GM12878 (cell line): ENCODE measurements around the gene TMEM184C. TPM values are rescaled to one million over a fixed set of nuclear protein-coding genes. Genes with fewer than 3 reads are reported as not detected.
A peak's percentile ranks its signal among the peaks of the same experiment; 100 is the strongest.

Experiments
- BCL3 ChIP-seq: IDR thresholded peaks from 2 replicates; pipeline ENCODE4 v1.6.1; 2011; ENCODE audit warnings: borderline replicate concordance, low read depth, mild to moderate bottlenecking, moderate library complexity, low read length; ENCODE audit not compliant: insufficient read depth, poor library complexity, severe bottlenecking
- CEBPB ChIP-seq, 2 experiments: fragments of 150-350 bp in 1 of 2; IDR thresholded peaks; 2 replicates each; pipeline ENCODE4 v1.6.1; 2012 to 2014; ENCODE audit warnings: low read depth in 2 of 2, low read length in 2 of 2, borderline replicate concordance in 1 of 2, inconsistent platforms in 1 of 2
- CHD2 ChIP-seq: IDR thresholded peaks from 2 replicates; pipeline ENCODE4 v1.6.1; 2011; ENCODE audit warnings: low read depth, low read length, improper control_type of control experiment, borderline replicate concordance
- CREM ChIP-seq: IDR thresholded peaks from 2 replicates; pipeline ENCODE4 v1.6.1; 2014; ENCODE audit warnings: antibody characterized with exemption, low read depth
- IRF4 ChIP-seq: IDR thresholded peaks from 2 replicates; pipeline ENCODE4 v1.6.1; 2011; ENCODE audit warnings: low read depth, low read length
- KAT2A ChIP-seq: conservative IDR thresholded peaks from 2 replicates; pipeline ENCODE4 v1.6.1; 2011; ENCODE audit warnings: low read depth, low read length; ENCODE audit not compliant: control insufficient read depth
- KDM1A ChIP-seq: fragments of 200-600 bp; sonication (generic); IDR thresholded peaks from 2 replicates; pipeline ENCODE4 v1.6.1; 2016; ENCODE audit warnings: borderline replicate concordance
- MTA2 ChIP-seq: fragments of 450-650 bp; IDR thresholded peaks from 2 replicates; pipeline ENCODE4 v1.6.1; 2016; ENCODE audit warnings: low read depth, mild to moderate bottlenecking, moderate library complexity
- MYB ChIP-seq: fragments of 150-350 bp; IDR thresholded peaks from 2 replicates; pipeline ENCODE4 v1.6.1; 2014; ENCODE audit warnings: mild to moderate bottlenecking, low read depth, low read length, borderline replicate concordance
- NBN ChIP-seq: fragments of 450-650 bp; IDR thresholded peaks from 2 replicates; pipeline ENCODE4 v1.6.1; 2016
- NKRF ChIP-seq: fragments of 450-650 bp; conservative IDR thresholded peaks from 2 replicates; pipeline ENCODE4 v1.6.1; 2017; ENCODE audit warnings: mild to moderate bottlenecking, moderate library complexity
- RAD21 ChIP-seq: IDR thresholded peaks from 2 replicates; pipeline ENCODE4 v1.6.1; 2011; ENCODE audit warnings: mild to moderate bottlenecking, low read depth, low read length, moderate library complexity; ENCODE audit not compliant: insufficient read depth
- SIX5 ChIP-seq: IDR thresholded peaks from 2 replicates; pipeline ENCODE4 v1.6.1; 2011; ENCODE audit warnings: mild to moderate bottlenecking, low read depth, low read length, moderate library complexity; ENCODE audit not compliant: severe bottlenecking
- ZBTB11 ChIP-seq: fragments of 450-650 bp; formaldehyde crosslinking; IDR thresholded peaks from 2 replicates; pipeline ENCODE4 v1.5.0; 2022; ENCODE audit warnings: mild to moderate bottlenecking, missing genetic modification characterization
- ZNF217 ChIP-seq: fragments of 450-650 bp; IDR thresholded peaks from 2 replicates; pipeline ENCODE4 v1.6.1; 2017; ENCODE audit warnings: antibody characterized with exemption, mild to moderate bottlenecking
- ZNF274 ChIP-seq: IDR thresholded peaks from one replicate; pipeline ENCODE4 v1.8.0; 2011; ENCODE audit not compliant: insufficient read length, insufficient read depth
- ZNF592 ChIP-seq: fragments of 450-650 bp; IDR thresholded peaks from 2 replicates; pipeline ENCODE4 v1.6.1; 2017; ENCODE audit warnings: mild to moderate bottlenecking, moderate library complexity
- polyA plus RNA-seq, 11 experiments: library from polyadenylated mRNA; depleted of rRNA in 4 of 11; unstranded in 6 of 11; stranded (reverse) in 5 of 11; fragments of >200 nt; fragmentation: Nextera tagmentation in 4 of 11; fragmentation: Illumina TruSeq in 1 of 11; extraction: Ambion mirVana in 4 of 11; extraction: Trizol in 1 of 11; gene quantifications; 1 replicate in 1 of 11; 2 replicates in 10 of 11; pipeline versions ENCODE4 v1.2.1 to v1.2.3, GENCODE V29; 2011 to 2016; ENCODE audit warnings: inconsistent platforms in 2 of 11, missing spikeins in 2 of 11, low read depth in 1 of 11
- total RNA-seq, 4 experiments: library from RNA; depleted of rRNA in 3 of 4; stranded (reverse); fragments of >200 nt in 3 of 4; fragmentation: Illumina TruSeq in 1 of 4; extraction: Trizol in 1 of 4; gene quantifications; 2 replicates each; pipeline versions ENCODE4 v1.2.1 to v1.2.3, GENCODE V29; 2013 to 2021

TMEM184C gene
- total and polyA plus RNA-seq, 10 of the 15 experiments (the other 5 are each of a cell fraction or from before 2014, with no cell fraction given) = 3.4 to 22.6 (median 18.2) TPM

- TF ChIP-seq ZNF274 (no peak), KDM1A (no peak), NBN (peak; percentile 85; the same call in 1 of the 2 replicates), CEBPB (IDR thresholded peaks at IDR 0.05; ENCODE audit: borderline replicate concordance in 1 of 2, low read depth in 2 of 2, low read length in 2 of 2) (no peak), NKRF (peak; percentile 76), RAD21 (no peak), MYB (0 out of 2 replicates have a peak, but pooled peaks have one; percentile 14), MTA2 (peak; percentile 42; the same call in 1 of the 2 replicates), IRF4 (no peak; the same call in 1 of the 2 replicates), BCL3 (no peak), SIX5 (peak; percentile 21), CREM (peak; percentile 99), ZNF592 (peak; percentile 45; the same call in 1 of the 2 replicates), KAT2A (no peak), ZNF217 (no peak), ZBTB11 (CRISPR knock-in tag) (no peak), CHD2 (peak; percentile 61; the same call in 1 of the 2 replicates)
Measured at GRCh38 chr4:147683717-147684700, 66.8 kb downstream of the TMEM184C start, which contains the start of gene PRMT9 (continued).
